Measurements from ENCODE around the gene SLC6A9. TPM values are rescaled to one million over a fixed set of nuclear protein-coding genes. Genes with fewer than 3 reads are reported as not detected.

SLC6A9 gene
- total and polyA plus RNA-seq, 2 of the 8 experiments (the other 6 are each of a cell fraction or from before 2014, with no cell fraction given) = 20.2 to 24.2 TPM

DNA sequence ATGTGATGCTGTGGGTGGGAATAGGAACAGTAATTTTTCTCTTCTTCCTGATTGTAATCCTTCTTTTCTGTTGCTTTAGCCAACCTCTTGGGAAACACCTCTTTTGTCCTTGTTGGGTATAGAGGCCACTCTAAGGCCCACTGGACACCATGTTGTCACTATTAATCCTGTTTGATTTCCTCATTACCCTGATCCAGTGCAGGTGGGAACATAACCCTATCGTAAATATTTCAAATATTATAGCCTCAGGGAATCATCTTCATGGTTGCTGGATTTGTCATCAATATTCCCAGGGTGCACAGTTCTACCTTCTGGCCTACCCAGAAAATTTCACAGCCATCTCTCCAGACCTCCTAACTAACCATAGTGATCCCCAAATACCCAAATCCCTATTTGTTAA is 27.9 kb upstream of the SLC6A9 start (continued):
- TF ChIP-seq, protein P1, sequence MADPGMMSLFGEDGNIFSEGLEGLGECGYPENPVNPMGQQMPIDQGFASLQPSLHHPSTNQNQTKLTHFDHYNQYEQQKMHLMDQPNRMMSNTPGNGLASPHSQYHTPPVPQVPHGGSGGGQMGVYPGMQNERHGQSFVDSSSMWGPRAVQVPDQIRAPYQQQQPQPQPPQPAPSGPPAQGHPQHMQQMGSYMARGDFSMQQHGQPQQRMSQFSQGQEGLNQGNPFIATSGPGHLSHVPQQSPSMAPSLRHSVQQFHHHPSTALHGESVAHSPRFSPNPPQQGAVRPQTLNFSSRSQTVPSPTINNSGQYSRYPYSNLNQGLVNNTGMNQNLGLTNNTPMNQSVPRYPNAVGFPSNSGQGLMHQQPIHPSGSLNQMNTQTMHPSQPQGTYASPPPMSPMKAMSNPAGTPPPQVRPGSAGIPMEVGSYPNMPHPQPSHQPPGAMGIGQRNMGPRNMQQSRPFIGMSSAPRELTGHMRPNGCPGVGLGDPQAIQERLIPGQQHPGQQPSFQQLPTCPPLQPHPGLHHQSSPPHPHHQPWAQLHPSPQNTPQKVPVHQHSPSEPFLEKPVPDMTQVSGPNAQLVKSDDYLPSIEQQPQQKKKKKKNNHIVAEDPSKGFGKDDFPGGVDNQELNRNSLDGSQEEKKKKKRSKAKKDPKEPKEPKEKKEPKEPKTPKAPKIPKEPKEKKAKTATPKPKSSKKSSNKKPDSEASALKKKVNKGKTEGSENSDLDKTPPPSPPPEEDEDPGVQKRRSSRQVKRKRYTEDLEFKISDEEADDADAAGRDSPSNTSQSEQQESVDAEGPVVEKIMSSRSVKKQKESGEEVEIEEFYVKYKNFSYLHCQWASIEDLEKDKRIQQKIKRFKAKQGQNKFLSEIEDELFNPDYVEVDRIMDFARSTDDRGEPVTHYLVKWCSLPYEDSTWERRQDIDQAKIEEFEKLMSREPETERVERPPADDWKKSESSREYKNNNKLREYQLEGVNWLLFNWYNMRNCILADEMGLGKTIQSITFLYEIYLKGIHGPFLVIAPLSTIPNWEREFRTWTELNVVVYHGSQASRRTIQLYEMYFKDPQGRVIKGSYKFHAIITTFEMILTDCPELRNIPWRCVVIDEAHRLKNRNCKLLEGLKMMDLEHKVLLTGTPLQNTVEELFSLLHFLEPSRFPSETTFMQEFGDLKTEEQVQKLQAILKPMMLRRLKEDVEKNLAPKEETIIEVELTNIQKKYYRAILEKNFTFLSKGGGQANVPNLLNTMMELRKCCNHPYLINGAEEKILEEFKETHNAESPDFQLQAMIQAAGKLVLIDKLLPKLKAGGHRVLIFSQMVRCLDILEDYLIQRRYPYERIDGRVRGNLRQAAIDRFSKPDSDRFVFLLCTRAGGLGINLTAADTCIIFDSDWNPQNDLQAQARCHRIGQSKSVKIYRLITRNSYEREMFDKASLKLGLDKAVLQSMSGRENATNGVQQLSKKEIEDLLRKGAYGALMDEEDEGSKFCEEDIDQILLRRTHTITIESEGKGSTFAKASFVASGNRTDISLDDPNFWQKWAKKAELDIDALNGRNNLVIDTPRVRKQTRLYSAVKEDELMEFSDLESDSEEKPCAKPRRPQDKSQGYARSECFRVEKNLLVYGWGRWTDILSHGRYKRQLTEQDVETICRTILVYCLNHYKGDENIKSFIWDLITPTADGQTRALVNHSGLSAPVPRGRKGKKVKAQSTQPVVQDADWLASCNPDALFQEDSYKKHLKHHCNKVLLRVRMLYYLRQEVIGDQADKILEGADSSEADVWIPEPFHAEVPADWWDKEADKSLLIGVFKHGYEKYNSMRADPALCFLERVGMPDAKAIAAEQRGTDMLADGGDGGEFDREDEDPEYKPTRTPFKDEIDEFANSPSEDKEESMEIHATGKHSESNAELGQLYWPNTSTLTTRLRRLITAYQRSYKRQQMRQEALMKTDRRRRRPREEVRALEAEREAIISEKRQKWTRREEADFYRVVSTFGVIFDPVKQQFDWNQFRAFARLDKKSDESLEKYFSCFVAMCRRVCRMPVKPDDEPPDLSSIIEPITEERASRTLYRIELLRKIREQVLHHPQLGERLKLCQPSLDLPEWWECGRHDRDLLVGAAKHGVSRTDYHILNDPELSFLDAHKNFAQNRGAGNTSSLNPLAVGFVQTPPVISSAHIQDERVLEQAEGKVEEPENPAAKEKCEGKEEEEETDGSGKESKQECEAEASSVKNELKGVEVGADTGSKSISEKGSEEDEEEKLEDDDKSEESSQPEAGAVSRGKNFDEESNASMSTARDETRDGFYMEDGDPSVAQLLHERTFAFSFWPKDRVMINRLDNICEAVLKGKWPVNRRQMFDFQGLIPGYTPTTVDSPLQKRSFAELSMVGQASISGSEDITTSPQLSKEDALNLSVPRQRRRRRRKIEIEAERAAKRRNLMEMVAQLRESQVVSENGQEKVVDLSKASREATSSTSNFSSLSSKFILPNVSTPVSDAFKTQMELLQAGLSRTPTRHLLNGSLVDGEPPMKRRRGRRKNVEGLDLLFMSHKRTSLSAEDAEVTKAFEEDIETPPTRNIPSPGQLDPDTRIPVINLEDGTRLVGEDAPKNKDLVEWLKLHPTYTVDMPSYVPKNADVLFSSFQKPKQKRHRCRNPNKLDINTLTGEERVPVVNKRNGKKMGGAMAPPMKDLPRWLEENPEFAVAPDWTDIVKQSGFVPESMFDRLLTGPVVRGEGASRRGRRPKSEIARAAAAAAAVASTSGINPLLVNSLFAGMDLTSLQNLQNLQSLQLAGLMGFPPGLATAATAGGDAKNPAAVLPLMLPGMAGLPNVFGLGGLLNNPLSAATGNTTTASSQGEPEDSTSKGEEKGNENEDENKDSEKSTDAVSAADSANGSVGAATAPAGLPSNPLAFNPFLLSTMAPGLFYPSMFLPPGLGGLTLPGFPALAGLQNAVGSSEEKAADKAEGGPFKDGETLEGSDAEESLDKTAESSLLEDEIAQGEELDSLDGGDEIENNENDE (IDR thresholded peaks at IDR 0.05; ENCODE audit: insufficient replicate concordance, low read length) = no peak
- TF ChIP-seq, protein P2, sequence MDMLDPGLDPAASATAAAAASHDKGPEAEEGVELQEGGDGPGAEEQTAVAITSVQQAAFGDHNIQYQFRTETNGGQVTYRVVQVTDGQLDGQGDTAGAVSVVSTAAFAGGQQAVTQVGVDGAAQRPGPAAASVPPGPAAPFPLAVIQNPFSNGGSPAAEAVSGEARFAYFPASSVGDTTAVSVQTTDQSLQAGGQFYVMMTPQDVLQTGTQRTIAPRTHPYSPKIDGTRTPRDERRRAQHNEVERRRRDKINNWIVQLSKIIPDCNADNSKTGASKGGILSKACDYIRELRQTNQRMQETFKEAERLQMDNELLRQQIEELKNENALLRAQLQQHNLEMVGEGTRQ (IDR thresholded peaks at IDR 0.05; ENCODE audit: low read length) = no peak
- TF ChIP-seq SP4 (IDR thresholded peaks at IDR 0.05; ENCODE audit: low read length) = no peak
- TF ChIP-seq EP300 (IDR thresholded peaks at IDR 0.05; ENCODE audit: borderline replicate concordance in 1 of 2, low read depth in 2 of 2, low read length in 2 of 2) = no peak
- no peak for TF ChIP-seq PHF8 (conservative IDR thresholded peaks at IDR 0.05; ENCODE audit: low read depth, low read length)
- TF ChIP-seq JUN (IDR thresholded peaks at IDR 0.05; ENCODE audit: low read depth, low read length) = no peak
- no peak for TF ChIP-seq SUZ12 (IDR thresholded peaks at IDR 0.05; ENCODE audit: low read length)
- TF ChIP-seq CBX5 (IDR thresholded peaks at IDR 0.05; ENCODE audit: low read depth, low read length) = no peak
- TF ChIP-seq RBBP5 (IDR thresholded peaks at IDR 0.05; ENCODE audit: borderline replicate concordance, low read depth, low read length) = no peak
- TF ChIP-seq POU5F1 (IDR thresholded peaks at IDR 0.05; ENCODE audit: low read depth, low read length) = no peak
- no peak for TF ChIP-seq CHD1 (IDR thresholded peaks at IDR 0.05; ENCODE audit: low read depth, low read length)

All from H1 (cell line).